ENCODE measurements around the gene WWOX.

Gene WWOX

DNA sequence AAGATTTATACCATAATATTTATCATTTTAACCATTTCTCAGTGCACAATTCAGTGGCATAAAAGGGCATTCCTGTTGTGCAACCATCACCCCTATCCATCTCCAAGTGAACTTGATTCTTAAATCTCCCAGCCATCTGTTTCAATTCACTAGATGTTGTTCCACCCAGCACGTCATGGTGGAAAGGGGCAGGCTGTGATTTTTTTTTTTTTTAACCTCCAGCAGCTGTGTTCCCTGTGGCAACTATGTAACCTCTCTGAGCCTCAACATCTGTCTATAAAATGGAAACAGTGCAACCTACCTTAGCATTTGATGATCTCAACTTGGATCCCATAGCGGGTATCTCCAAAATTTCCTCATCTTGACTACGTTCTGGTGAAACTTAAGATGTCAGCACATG is 604.5 kb downstream of the WWOX start:
- no peak for DNase-seq

DNA sequence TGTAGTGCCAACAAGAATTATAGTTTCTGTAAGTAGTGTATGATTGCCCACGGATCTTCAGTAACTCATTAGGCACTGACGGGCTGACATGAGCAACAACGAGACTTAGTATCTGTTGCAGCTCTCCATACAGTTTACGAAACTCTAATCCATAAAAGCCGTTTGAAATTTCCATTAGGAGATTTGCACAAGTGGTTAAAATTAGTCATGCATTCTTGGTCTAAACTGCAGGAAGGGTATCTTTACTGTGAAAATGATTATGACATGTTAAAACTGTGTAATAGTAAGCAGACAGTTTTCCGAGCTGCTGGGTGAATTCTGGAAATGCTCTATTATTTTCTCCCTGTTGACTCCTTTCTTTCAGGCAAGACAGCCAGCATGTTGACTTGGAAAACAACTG is 605.0 kb downstream of the WWOX start:
- peak; percentile 62 for DNase-seq

DNA sequence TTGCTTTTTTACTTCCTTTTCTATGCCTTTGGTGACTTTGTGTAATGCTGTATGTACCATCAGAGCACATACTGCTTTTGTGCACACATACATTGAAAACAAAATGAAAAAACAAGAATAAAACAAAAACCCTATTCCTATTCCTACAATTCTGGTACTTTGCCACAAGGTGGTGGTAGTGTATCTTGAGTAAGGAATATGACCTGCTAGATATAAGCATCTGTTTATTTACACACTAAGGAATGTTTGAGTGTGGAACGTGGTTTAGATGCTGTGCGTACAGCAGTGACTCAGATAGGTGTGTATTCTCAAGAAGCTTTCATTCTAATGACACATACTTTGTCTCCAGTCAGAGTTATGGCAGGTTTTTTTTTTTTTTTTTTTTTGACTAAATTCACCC is 606.2 kb downstream of the WWOX start:
- DNase-seq, result no peak

DNA sequence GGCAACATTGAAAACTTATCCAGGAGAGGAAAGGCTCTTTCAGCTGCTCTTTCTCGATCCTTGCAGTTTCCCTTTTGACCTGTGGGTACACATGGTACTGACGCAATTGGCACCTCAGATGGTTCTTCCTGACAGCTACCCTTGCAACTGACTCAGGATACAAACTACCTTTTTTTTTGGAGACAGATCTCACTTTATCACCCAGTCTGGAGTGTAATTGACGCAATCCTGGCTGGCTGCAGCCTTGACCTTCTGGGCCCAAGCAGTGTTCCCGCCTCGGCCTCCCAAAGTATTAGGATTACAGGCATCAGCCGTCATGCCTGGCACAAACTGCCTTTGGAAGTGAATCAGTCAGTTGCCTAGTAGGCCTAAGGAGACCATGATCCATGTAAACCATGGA is 607.2 kb downstream of the WWOX start:
- DNase-seq, result no peak

DNA sequence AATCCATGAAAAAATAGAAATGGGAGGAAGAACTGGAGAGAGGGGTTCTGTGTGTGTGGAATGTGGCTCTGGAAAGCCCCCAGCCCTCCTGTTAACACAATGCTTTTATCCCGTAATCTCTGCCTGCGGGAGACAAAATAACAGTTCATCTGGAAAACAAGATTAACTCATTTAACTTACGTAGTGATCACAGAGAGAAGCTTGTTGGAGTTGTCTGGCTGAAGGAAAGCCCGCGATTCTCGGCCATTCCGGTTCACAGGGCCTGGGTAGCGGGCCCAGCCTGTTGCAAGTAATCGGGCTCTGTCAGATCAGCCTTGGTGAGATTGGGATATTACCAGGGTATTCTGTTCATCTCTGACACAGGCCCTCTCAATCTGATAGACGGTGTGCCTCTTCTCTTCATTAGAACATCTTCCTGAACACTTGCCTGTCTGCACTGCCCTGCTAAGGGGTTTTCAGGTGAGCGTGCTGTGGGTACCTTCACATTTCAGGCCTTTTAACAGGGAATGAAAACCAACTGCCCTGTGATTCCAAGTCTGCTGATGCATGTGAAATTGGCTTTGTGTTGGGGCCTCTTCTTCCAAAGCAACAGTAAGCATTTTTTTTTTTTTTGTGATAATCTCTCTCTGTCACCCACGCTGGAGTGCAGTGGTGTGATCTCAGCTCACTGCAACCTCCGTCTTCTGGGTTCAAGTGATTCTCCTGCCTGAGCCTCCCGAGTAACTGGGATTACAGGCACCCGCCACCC is 609.9 kb downstream of the WWOX start:
- peak; percentile 91 for DNase-seq

DNA sequence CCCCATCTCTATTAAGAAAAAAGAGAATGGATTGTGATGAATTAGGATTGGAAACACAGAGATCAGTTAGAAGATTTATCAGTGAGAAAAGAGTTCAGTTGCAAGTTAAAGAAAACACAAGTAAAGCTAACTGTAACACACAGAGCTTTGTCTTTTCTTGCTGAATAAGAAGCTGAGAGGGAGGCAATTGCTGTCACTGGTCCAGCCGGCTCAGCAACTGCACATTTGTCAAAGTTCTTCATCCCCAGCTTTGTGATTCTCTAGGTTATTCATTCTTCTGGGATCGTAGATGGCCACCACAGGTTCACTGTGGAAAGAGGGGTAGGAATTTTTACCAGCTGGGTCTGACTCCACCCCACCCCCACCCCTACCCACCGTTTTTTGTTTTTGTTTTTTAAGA is 615.7 kb downstream of the WWOX start:
- DNase-seq, result no peak

DNA sequence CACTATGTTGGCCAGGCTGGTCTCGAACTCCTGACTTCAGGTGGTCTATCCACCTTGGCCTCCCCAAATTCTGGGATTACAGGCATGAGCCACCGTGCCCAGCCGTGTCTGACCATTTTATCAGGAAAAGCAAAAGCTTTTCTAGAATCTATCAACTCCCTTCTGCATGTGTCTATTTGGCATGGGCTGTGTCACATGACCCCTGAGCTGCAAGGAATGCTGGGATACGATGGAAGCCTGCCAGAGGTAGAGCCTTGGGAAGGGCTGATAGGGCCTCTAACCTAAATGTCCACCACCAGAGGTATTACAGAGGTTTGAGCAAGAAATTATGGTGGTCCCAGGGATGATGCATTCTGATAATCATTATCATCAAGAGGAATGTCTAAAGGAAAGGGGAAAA is 616.2 kb downstream of the WWOX start:
- DNase-seq, result no peak

DNA sequence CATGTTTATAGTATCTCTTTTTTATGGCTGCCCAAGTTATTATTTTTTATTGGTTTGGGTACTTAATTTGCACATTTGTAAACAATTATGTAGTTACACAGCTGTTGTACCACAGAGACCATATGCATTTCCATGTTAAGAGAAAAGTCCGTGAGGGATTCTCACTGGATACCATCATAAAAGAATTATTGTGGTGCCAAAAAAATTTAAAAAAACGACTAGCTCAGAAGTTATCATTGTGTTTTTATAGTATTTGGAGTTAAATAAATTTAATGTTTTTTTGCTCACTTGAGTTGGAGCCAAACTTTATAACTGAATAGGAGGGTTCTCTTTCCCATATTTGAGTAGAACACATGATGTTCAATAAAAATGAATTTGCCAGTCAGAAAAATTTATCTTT is 618.7 kb downstream of the WWOX start:
- DNase-seq, result no peak

DNA sequence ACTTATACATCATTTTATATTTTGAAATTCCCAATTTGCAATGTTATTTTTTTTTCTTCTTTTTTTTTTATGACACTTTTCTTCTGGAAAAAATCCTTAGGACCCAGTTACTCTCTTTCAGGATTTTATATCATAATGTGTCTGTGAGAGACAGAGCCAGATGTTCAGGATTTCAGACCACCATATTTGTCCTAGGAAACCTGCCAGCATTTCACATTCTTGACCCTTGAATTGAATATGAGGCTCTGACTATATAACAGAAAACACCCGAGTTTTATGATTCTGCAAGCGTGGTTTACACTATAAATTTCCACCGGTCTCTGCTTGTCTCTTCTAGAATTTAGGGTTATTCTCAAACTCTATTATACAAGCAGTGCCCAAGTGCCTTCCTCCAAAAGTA is 621.0 kb downstream of the WWOX start:
- DNase-seq, result peak; percentile 36

DNA sequence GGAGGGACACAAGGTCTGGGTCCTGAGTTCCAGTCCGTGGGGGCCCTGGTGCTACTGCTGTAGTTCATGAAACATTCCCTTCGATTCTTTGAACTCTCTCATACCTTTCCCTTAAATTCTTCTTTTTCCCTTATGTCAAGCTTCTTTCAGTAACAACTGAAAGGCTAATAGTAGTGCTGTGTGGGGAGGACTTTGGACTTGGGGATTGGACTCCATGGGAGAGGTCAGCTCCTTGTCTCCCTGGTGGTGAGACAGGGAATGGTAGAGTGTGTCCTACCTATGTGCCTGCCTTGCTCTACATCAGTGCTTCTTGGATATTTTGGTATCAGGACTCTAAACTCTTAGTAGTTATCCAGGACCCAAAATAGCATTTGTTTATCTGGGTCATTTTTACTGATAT is 628.1 kb downstream of the WWOX start:
- DNase-seq, result no peak

DNA sequence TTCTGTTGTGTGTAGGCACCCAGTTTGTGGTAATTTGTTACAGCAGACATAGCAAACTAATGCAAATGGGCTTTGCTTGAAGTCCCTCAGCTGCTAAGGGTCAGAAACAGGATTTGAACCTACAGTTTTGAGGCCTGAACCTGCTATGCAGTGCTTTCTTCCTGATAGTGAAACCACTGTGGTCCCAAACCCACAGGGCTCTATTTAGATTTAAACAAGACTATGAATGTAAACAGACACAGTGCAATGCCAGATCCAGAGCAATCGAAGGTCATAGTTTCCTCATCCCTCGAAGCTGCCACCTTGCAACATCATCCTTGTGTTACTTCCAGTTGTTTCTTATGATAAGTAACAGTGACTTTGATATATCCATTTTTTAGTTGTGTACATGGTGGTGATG is 630.2 kb downstream of the WWOX start:
- DNase-seq, result no peak

DNA sequence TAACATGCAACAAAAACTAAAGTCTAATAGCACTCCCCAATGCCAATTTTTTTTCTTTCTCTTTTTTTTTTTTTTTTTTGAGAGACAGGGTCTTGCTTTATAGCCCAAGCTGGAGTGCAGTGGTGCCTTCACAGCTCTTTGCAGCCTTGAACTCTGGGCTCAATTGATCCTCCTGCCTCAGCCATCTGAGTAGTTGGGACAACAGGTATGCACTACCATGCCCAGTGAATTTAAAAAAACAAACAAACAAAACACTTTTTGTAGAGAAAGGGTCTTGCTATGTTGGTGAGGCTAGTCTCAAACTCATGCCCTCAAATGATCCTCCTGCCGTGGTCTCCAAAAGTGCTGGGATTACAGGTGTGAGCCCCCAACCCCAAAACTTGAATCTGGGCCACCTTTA is 632.3 kb downstream of the WWOX start:
- no peak for DNase-seq

DNA sequence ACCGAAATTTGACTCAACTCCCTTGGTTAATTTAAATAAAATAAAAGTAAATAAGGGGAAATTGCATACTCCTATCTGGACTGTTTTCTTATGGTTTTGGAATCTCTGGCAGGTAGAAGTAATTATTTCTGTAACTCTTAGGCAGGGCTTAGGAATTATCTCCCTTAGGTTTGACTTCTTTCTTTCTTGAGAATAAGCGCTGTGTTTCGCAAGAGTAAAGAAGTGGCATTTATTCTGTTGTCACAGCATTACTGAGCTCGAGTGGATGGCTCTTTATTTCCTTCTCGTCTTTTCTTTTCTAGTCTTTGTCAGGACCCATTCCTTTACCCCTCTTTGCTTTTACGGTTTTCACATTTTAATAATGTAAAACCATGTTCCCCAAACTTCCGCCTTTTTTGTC is 633.2 kb downstream of the WWOX start:
- no peak for DNase-seq

DNA sequence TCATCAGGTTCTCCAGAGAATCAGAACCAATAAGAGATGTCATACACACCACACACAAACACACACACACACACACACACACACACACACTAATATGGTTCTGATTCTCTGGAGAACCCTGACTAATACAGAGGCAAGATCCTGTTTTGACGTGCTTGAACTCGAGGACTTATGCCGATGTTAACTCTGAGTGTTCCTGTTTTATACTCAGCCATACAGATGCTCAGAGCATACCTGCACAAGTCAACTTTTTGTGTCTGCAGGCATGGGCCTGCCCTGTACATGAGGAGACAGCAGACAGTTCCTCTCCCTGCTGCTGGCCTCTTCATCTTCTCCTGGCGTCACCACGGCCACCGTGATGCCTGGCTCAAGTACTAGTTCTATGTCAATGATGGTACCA is 635.9 kb downstream of the WWOX start:
- DNase-seq, result no peak

DNA sequence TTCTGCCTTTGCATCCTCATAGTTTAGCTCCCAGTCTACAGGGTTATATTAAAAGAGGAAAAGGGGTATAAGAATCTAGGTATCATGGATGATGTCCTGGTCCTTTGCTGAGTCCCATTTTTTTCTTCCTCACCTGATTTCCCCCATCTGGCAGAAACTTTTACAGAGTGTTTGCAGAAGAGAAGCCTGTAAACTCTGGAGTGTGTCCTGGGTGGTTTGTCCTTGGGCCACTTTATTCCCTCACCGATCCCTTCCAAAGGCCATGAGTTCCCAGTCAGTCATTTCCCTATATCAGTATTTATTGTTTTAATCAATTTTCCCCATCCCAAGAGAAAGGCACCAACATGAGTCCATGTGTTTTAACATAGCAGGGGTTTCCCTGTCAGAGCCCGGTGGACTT is 638.2 kb downstream of the WWOX start:
- DNase-seq, result no peak

DNA sequence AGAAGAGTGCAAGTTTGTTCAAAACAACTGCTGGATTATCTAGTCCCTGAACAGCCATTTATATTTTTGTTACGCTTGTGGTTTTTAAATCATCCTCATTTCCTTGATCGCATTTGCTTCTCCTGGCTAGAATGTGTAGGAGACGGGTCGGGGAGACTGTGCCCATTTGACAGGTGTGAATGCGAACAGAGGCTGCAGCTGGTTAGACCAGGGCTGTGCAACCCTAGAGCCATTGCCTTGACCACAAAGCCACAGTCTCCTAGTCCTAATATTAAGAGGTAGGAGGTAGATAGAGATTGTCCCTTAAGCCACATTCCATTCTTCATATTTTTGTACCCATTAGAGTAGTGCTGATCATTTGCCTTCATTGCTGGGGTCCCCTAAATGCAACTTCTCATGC is 639.1 kb downstream of the WWOX start:
- DNase-seq, result no peak

DNA sequence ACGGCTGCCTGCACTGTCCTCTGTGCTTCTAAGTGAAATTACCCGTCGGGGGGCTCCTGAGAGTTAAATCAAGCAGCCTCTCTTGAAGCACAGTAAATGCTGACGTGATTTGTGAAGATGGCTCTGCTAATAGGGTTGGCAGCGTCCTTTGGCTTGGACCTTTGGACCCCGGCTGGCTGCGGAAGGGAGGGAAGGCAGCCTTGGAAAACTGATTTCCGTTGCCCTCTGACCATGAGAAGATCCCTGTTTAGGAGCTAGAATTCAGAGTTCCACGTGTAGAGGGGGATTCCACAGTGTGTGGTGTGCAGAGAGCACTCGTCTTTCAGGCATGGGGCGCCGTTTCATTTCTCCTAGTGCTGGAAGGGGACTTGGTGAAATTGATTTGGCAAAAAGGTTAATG is 640.8 kb downstream of the WWOX start:
- DNase-seq, result no peak

DNA sequence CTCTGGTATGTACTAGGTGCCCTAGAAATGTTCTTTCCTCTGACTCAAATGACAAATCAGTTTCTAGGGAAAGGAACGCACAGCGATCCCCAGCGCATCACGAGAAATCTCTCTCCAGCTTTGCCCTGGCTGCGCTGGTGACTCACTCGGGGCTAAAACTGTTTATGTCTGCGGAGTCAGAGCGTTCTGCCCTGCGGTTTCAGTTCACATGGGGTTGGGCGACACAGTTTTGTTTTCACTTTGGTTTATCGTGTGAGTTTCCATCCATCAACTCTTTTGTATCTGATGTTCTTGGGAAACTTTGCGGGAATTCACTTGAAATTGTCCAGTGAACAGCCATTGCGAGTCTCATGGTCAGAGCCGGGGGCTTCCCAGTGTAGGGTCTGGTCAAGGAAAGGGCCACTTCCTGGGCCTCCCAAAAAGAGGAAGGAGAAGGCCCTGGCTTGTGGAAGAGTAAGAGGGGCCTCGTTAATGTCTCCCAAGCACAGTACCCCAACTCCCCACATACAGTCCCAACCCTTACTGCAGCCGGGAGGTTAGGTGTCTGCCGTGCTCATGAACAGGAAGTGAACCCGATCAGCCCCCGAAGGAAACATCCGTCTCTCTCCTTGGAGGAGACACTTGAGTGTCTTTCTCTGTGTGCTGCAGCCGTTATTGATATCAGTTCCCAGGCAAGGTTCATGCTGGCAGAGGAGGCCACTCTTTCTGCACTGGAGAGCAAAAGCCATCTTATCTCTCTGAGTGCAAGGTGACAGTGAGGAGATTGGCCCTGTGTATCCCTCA is 643.2 kb downstream of the WWOX start:
- no peak for DNase-seq

DNA sequence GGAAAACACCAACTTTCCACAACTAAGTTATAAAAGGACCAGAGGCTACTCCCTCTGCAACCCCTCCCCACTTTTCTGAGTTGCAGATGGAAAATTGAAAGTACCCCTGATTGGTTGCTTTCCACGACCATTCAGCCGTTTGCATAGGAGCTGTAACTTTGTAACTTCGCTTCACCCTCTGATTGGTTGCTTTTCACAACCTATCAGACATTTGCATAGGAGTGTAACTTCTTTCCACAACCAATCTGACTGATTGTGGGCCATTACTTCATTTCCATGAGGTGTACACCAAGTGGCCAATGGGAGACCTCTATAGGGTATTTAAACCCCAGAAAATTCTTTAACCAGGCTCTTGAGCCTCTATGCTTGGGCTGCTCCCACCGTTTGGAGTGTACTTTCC is 644.1 kb downstream of the WWOX start:
- no peak for DNase-seq

DNA sequence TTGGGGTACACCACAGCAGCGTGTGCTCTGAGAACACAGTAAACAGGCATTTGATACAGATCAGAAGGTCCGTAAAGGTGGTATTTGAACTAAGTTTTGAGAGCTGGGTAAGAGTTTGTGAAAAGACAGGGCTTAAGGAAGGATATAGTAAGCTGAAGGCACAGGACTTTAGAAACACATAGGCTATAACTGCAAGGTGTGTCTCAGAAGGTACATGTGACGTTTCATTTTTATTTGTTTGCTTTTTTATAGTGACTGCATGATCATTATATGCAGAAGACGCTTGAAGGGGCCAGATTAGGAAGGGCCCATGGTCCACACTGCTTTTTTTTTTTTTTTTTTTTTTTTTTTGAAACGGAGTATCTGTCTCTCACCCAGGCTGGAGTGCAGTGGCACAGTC is 644.6 kb downstream of the WWOX start:
- no peak for DNase-seq

DNA sequence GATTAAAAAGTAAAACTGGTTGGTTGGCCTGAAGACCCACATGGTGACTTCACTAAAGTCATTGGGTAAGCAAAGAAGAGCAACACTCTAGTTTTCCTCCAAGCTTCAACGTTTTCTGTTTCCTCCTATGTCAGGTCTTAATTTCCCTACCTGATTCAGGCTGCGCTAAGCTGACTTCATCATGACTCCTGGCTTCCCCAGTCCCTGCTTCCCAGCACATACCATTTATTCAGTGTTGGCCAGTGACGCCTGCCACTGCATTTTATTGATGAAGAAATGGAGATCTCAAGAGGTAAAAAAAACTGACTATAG is 645.3 kb downstream of the WWOX start:
- DNase-seq, result no peak

DNA sequence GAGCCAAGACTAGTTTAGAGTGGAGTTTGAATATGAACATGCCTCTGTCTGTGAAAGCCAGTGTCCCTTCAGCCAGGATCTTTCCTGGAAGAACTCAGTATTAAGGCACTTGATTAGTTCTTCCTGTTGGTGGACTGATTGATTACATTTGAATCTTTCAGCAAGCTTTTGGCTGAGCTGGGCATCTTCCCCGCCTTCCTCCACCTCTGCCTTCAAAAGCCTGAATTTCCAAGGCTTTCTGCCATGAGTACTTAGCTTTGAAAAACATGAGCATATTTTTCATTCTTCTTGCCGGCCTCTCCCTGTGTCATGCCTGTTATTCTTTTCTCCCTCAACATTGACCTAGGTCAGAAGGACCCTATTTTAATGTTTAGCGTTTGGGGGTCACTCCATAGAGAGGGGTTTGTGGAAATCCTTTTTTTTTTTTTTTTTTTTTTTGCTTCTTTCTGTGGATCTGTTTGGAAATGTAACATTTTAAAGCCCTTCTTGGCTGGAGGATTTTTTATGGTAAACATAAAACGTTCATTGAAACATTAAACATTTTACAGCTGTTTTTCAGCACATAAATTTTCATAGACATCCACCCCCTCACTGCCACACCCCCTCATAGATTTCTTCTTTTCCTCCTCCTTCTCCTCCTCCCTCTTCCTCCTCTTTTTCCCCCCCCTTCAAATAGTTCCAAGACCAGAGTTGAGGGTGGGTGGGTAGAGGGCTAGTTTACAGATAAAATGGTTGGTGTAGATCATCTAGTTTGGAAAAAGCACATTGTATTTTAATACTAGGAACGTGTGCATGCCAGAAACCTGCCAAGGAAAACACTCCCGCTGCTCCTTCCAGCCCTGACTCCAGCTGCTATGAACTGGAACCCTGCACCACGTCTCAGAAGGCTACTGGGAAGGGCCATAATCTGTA is 645.9 kb downstream of the WWOX start:
- peak; percentile 57 for DNase-seq

DNA sequence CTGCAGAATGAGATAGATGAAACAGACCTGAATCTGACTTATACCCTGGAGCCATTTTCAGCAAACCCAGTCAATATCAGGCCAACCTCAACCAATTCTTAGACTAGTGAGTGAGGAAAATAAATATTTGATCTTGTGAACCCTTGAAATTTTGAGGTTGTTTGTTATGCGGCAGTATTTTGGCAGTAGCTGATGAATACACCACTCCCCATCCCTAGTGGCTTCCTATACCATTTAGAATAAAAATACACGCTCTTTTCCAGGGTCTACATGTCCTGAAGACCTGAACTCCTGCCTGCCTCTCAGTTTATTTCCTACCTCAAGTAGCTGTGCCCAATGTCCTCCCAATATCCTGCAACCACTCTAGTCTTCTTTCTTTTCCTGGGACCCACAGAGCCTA is 647.3 kb downstream of the WWOX start:
- no peak for DNase-seq
